K562 (cell line): ENCODE measurements around the gene MYG1. TPM values are rescaled to one million over a fixed set of nuclear protein-coding genes. Genes with fewer than 3 reads are reported as not detected.

Experiments used
- CCNT2 ChIP-seq: IDR thresholded peaks from 2 replicates; pipeline ENCODE4 v1.6.1; 2011; ENCODE audit warnings: borderline replicate concordance, low read depth, mild to moderate bottlenecking, moderate library complexity, mixed read lengths, low read length; ENCODE audit not compliant: insufficient read length; ENCODE audit errors: extremely low read depth
- CREB1 ChIP-seq, 2 experiments: sonication (generic) in 1 of 2; formaldehyde crosslinking in 1 of 2; IDR thresholded peaks; 2 replicates each; pipeline versions ENCODE4 v1.6.1 to v1.8.0; 2012 to 2022; ENCODE audit warnings: inconsistent platforms in 1 of 2, mild to moderate bottlenecking in 1 of 2, missing genetic modification reagents in 1 of 2, moderate library complexity in 1 of 2
- CTCF ChIP-seq, 3 experiments: IDR thresholded peaks in 2 of 3; conservative IDR thresholded peaks in 1 of 3; 2 replicates each; pipeline ENCODE4 v1.5.1; 2011 to 2012; ENCODE audit warnings: low read length in 3 of 3, mild to moderate bottlenecking in 3 of 3, control low read depth in 2 of 3, improper control_type of control experiment in 1 of 3, inconsistent platforms in 1 of 3, low read depth in 1 of 3, mixed read lengths in 1 of 3, moderate library complexity in 1 of 3; ENCODE audit not compliant: insufficient read depth in 2 of 3
- DEAF1 ChIP-seq: fragments of 450-650 bp; formaldehyde crosslinking; IDR thresholded peaks from 2 replicates; pipeline ENCODE4 v1.4.0; 2020; ENCODE audit warnings: mild to moderate bottlenecking, moderate library complexity
- EHMT2 ChIP-seq: fragments of 450-650 bp; IDR thresholded peaks from 2 replicates; pipeline ENCODE4 v1.6.1; 2018; ENCODE audit warnings: antibody characterized with exemption
- HDAC2 ChIP-seq: fragments of 450-650 bp; IDR thresholded peaks from 2 replicates; pipeline ENCODE4 v1.6.1; 2016; ENCODE audit warnings: mild to moderate bottlenecking
- HNRNPL ChIP-seq: fragments of 200-400 bp; formaldehyde crosslinking; IDR thresholded peaks from 2 replicates; pipeline ENCODE4 v1.6.1; 2017; ENCODE audit warnings: low read depth, mild to moderate bottlenecking, low read length
- HNRNPLL ChIP-seq: fragments of 200-400 bp; formaldehyde crosslinking; IDR thresholded peaks from 2 replicates; pipeline ENCODE4 v1.6.1; 2017; ENCODE audit warnings: low read length, low read depth, mild to moderate bottlenecking; ENCODE audit not compliant: poor library complexity, severe bottlenecking
- LCOR ChIP-seq: sonication (generic); formaldehyde crosslinking; IDR thresholded peaks from 2 replicates; pipeline ENCODE4 v1.8.0; 2022; ENCODE audit warnings: mild to moderate bottlenecking, missing genetic modification reagents
- MLX ChIP-seq, 2 experiments: fragments of 450-650 bp in 1 of 2; sonication (generic) in 1 of 2; formaldehyde crosslinking; conservative IDR thresholded peaks; 2 replicates each; pipeline versions ENCODE4 v1.4.0 to v1.8.1; 2020 to 2022; ENCODE audit warnings: mild to moderate bottlenecking in 1 of 2, missing genetic modification reagents in 1 of 2
- NR2C2 ChIP-seq, 2 experiments: fragments of 200-800 bp in 1 of 2; sonication (Bioruptor generic) in 1 of 2; sonication (generic) in 1 of 2; formaldehyde crosslinking in 1 of 2; IDR thresholded peaks; 2 replicates each; pipeline versions ENCODE4 v1.6.1 to v1.8.0; 2016 to 2022; ENCODE audit warnings: mild to moderate bottlenecking in 1 of 2, missing compliant biosample characterization in 1 of 2, missing genetic modification characterization in 1 of 2, missing genetic modification reagents in 1 of 2
- PRPF4 ChIP-seq: fragments of 200-400 bp; formaldehyde crosslinking; IDR thresholded peaks from one replicate; pipeline ENCODE4 v1.6.1; 2017; ENCODE audit warnings: low read length, low read depth, mild to moderate bottlenecking; ENCODE audit not compliant: insufficient read depth, poor library complexity, severe bottlenecking
- RCOR1 ChIP-seq, 2 experiments: IDR thresholded peaks; 2 replicates each; pipeline ENCODE4 v1.6.1; 2012; ENCODE audit warnings: low read depth in 2 of 2, low read length in 2 of 2, borderline replicate concordance in 1 of 2, improper control_type of control experiment in 1 of 2
- SMAD2 ChIP-seq: fragments of 150-350 bp; IDR thresholded peaks from 2 replicates; pipeline ENCODE4 v1.6.1; 2014; ENCODE audit warnings: low read depth, mild to moderate bottlenecking, low read length
- SMC3 ChIP-seq: conservative IDR thresholded peaks from 2 replicates; pipeline ENCODE4 v1.6.1; 2011; ENCODE audit warnings: low read depth, low read length, improper control_type of control experiment; ENCODE audit not compliant: insufficient read depth
- U2AF2 ChIP-seq: fragments of 200-400 bp; formaldehyde crosslinking; optimal IDR thresholded peaks from 2 replicates; pipeline ENCODE3; 2017; ENCODE audit warnings: low read depth, mild to moderate bottlenecking, low read length
- ZBTB7A ChIP-seq: IDR thresholded peaks from 2 replicates; pipeline ENCODE4 v1.6.1; 2011; ENCODE audit warnings: low read depth, mild to moderate bottlenecking, low read length, moderate library complexity, borderline replicate concordance; ENCODE audit not compliant: control insufficient read depth
- ZFP36 ChIP-seq: fragments of 150-350 bp; IDR thresholded peaks from 2 replicates; pipeline ENCODE4 v1.6.1; 2018; ENCODE audit warnings: low read length, low read depth; ENCODE audit not compliant: partially characterized antibody
- ZNF699 ChIP-seq: fragments of 250-450 bp; sonication (Bioruptor Pico); IDR thresholded peaks from 2 replicates; pipeline ENCODE4 v1.8.0; 2021; ENCODE audit warnings: mild to moderate bottlenecking, moderate library complexity; ENCODE audit not compliant: insufficient replicate concordance
- polyA plus RNA-seq, 8 experiments: library from polyadenylated mRNA; depleted of rRNA in 4 of 8; stranded (reverse) in 5 of 8; unstranded in 3 of 8; fragments of >200 nt; fragmentation: Nextera tagmentation in 2 of 8; fragmentation: Illumina TruSeq in 1 of 8; extraction: Ambion mirVana in 2 of 8; extraction: Trizol in 1 of 8; gene quantifications; 2 replicates each; pipeline versions ENCODE4 v1.2.1 to v1.2.3, GENCODE V29; 2011 to 2014; ENCODE audit warnings: inconsistent platforms in 1 of 8, missing spikeins in 1 of 8
- total RNA-seq, 7 experiments: library from RNA; depleted of rRNA in 6 of 7; stranded (reverse); fragments of >200 nt in 6 of 7; fragmentation: Illumina TruSeq in 2 of 7; extraction: Trizol in 2 of 7; gene quantifications; 2 replicates each; pipeline versions ENCODE4 v1.2.1 to v1.2.3, GENCODE V29; 2011 to 2021; ENCODE audit warnings: low replicate concordance in 1 of 7

Gene MYG1
- total and polyA plus RNA-seq, 9 of the 15 experiments (the other 6 are each of a cell fraction or from before 2014, with no cell fraction given): 0.45 to 5.6 (median 2.1) TPM

GRCh38 chr12:53344824-53345485, 45.5 kb downstream of the MYG1 start (continued):
- peak; percentile 84 to 88 (median 87) for TF ChIP-seq CTCF (IDR thresholded peaks at IDR 0.05 in 2 of 3, conservative IDR thresholded peaks at IDR 0.05 in 1 of 3; ENCODE audit: insufficient read depth in 2 of 3, low read depth in 1 of 3, low read length in 3 of 3)
- TF ChIP-seq HDAC2: peak; percentile 82; the same call in 1 of the 2 replicates
- TF ChIP-seq NR2C2 (CRISPR knock-in tag; IDR thresholded peaks at IDR 0.05): no peak
- TF ChIP-seq NR2C2 (tag; IDR thresholded peaks at IDR 0.05): 0 out of 2 replicates have a peak, but pooled peaks have one; percentile 47
- no peak for TF ChIP-seq PRPF4
- TF ChIP-seq ZNF699: no peak
- TF ChIP-seq CCNT2: peak; percentile 21
- TF ChIP-seq SMC3: peak; percentile 72
- TF ChIP-seq LCOR: 0 out of 2 replicates have a peak, but pooled peaks have one; percentile 18
- TF ChIP-seq DEAF1 (CRISPR knock-in tag): peak; percentile 86
- TF ChIP-seq MLX (CRISPR knock-in tag; conservative IDR thresholded peaks at IDR 0.05): no peak
- no peak for TF ChIP-seq SMAD2
- 0 out of 2 replicates have a peak, but pooled peaks have one; percentile 69 for TF ChIP-seq ZBTB7A
- TF ChIP-seq HNRNPLL: peak; percentile 53
- peak; percentile 74 for TF ChIP-seq HNRNPL
- no peak for TF ChIP-seq CREB1 (IDR thresholded peaks at IDR 0.05)
- 0 out of 2 replicates have a peak, but pooled peaks have one; percentile 27 for TF ChIP-seq CREB1 (CRISPR knock-in tag; IDR thresholded peaks at IDR 0.05)
- TF ChIP-seq U2AF2: no peak
- peak; percentile 11; the same call in 1 of the 2 replicates for TF ChIP-seq EHMT2
- peak in 1 of 2 experiments; percentile 59; a peak in 1 of 4 replicates for TF ChIP-seq RCOR1 (IDR thresholded peaks at IDR 0.05; ENCODE audit: borderline replicate concordance in 1 of 2, low read depth in 2 of 2, low read length in 2 of 2)
- TF ChIP-seq ZFP36: no peak
